Measurements from ENCODE around the gene AK2. TPM values are rescaled to one million over a fixed set of nuclear protein-coding genes. Genes with fewer than 3 reads are reported as not detected.
"Not testable (repeated sequence)": the region's sequence is repeated elsewhere in the genome, so short reads cannot be mapped to it uniquely, and the experiment has no call there.

AK2 gene
- total RNA-seq, 1 experiment from 2014 or later = 213 TPM

DNA sequence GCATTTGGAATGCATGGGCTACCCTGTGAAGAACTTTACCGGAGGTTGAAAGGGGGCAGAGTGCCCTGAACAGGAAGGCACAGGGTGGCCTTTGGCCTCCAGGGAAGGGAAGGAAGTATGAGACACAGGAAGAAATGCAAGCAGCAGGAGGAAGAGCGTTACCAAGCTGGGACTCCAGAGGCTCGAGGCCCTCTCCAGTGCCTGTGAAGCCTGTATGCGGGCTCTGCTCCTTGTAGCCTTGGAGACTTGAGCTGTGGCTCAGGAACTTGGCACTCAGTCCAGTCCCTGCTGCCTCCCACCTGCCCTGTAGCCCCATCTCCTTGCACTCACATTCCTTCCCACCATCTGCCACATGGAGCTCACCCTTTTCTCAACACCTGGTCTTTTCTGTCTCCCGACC lies 38.6 kb downstream of the AK2 start:
- Histone ChIP-seq H3K4me1 (ENCODE audit: insufficient read depth, low read length) (peaks cover 15% of the 10 kb centered on the region), H3K9ac (ENCODE audit: low read length) (no peak overlapping the region), H2AFZ (ENCODE audit: low read length) (no peak overlapping the region), H4K20me1 (ENCODE audit: low read length) (no peaks in the 10 kb centered on the region), H3K4me3 (ENCODE audit: low read length) (no peak overlapping the region), H3K79me2 (ENCODE audit: low read length) (no peaks in the 10 kb centered on the region), H3K27ac (ENCODE audit: low read length) (peak overlapping the region; percentile 4; the same call in 1 of the 2 replicates), H3K27me3 (ENCODE audit: low read length) (no peaks in the 10 kb centered on the region), H3K9me3 (ENCODE audit: low read length) (no peaks in the 10 kb centered on the region), H3K36me3 (ENCODE audit: low read depth, low read length) (no peaks in the 10 kb centered on the region), H3F3A (ENCODE audit: low read length, unreplicated experiment) (no peaks in the 10 kb centered on the region), H3K9me2 (replicated peaks; ENCODE audit: low read length) (no peaks in the 10 kb centered on the region), H3K4me2 (ENCODE audit: low read length) (no peak overlapping the region)
- ChIA-PET POLR2A (ENCODE audit: unreplicated experiment) (no interaction called here), CTCF (interaction anchor here (1.1 kb wide), 1 partner anchor 9 kb away, joined by 3 read pairs; no protein-coding TSS in a partner anchor)
- TF ChIP-seq, protein P1, sequence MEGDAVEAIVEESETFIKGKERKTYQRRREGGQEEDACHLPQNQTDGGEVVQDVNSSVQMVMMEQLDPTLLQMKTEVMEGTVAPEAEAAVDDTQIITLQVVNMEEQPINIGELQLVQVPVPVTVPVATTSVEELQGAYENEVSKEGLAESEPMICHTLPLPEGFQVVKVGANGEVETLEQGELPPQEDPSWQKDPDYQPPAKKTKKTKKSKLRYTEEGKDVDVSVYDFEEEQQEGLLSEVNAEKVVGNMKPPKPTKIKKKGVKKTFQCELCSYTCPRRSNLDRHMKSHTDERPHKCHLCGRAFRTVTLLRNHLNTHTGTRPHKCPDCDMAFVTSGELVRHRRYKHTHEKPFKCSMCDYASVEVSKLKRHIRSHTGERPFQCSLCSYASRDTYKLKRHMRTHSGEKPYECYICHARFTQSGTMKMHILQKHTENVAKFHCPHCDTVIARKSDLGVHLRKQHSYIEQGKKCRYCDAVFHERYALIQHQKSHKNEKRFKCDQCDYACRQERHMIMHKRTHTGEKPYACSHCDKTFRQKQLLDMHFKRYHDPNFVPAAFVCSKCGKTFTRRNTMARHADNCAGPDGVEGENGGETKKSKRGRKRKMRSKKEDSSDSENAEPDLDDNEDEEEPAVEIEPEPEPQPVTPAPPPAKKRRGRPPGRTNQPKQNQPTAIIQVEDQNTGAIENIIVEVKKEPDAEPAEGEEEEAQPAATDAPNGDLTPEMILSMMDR (conservative IDR thresholded peaks at IDR 0.05; ENCODE audit: low read depth, low read length) = no peak
- TF ChIP-seq EZH2phosphoT487 (IDR thresholded peaks at IDR 0.05; ENCODE audit: borderline replicate concordance, low read length) (no peak), EZH2 (IDR thresholded peaks at IDR 0.05; ENCODE audit: low read length, unreplicated experiment) (no peak)
- no TSS peak for BruUV-seq (replicated peaks)
- intact Hi-C loops (cut with micrococcal nuclease) = no loop called here
- ATAC-seq (peak; percentile 18; the same call in 1 of the 2 replicates), DNase-seq (no peak)

DNA sequence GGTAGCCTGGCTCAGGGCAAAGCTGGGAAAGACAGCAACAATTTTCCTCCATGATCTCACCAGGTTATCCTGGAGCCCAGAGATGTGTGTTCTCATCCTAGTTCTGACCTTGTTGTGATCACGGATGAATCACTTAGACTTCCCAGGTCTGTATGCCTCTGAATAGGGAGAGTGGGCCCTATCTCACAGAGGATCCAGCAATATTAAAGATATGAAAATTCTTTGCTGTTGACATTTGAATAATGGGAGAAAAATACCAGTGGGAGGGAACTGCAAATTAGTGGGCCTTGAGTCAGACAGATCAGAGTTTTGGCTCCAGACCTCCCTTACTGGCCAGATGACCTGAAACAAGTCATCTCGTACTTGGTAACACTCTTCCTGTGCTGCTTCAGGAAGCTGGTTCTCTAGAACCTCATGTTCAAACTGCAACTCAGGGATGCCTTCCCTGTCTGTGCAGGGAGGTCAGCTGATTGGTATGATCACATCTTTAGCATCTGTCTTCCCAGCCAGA lies 39.2 kb downstream of the AK2 start:
- peak; percentile 10; the same call in 1 of the 2 replicates for ATAC-seq
- Histone ChIP-seq H3K27me3 (ENCODE audit: low read length) (no peaks in the 10 kb centered on the region), H3K9ac (ENCODE audit: low read length) (no peak overlapping the region), H3F3A (ENCODE audit: low read length, unreplicated experiment) (no peaks in the 10 kb centered on the region), H3K4me2 (ENCODE audit: low read length) (no peak overlapping the region), H4K20me1 (ENCODE audit: low read length) (no peaks in the 10 kb centered on the region), H3K27ac (ENCODE audit: low read length) (peak overlapping the region; percentile 4; the same call in 1 of the 2 replicates), H3K79me2 (ENCODE audit: low read length) (no peaks in the 10 kb centered on the region), H3K4me3 (ENCODE audit: low read length) (no peak overlapping the region), H2AFZ (ENCODE audit: low read length) (no peak overlapping the region), H3K9me2 (replicated peaks; ENCODE audit: low read length) (no peaks in the 10 kb centered on the region), H3K36me3 (ENCODE audit: low read depth, low read length) (no peaks in the 10 kb centered on the region), H3K9me3 (ENCODE audit: low read length) (no peaks in the 10 kb centered on the region), H3K4me1 (ENCODE audit: insufficient read depth, low read length) (peaks cover 22% of the 10 kb centered on the region)
- DNase-seq = no peak
- no TSS peak for BruUV-seq (replicated peaks)
- TF ChIP-seq EZH2phosphoT487 (IDR thresholded peaks at IDR 0.05; ENCODE audit: borderline replicate concordance, low read length) = no peak
- no peak for TF ChIP-seq EZH2 (IDR thresholded peaks at IDR 0.05; ENCODE audit: low read length, unreplicated experiment)
- TF ChIP-seq, protein P1 (conservative IDR thresholded peaks at IDR 0.05; ENCODE audit: low read depth, low read length) = no peak
- intact Hi-C loops (cut with micrococcal nuclease) = no loop called here
- POLR2A ChIA-PET (ENCODE audit: unreplicated experiment) = no interaction called here
- CTCF ChIA-PET = interaction anchor here (1.1 kb wide), 1 partner anchor 10 kb away, joined by 3 read pairs; no protein-coding TSS in a partner anchor

DNA sequence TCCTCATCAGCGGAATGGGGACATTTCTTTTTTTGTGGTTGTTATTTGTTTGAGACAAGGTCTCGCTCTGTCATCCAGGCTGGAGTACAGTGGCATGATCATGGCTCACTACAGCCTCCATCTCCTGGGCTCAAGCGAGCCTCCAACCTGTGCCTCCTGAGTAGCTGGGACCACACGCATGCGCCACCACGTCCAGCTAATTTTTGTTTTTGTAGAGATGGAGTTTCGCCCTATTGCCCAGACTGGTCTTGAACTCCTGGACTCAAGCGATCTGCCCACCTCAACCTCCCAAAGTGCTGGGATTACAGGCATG lies 43.4 kb downstream of the AK2 start:
- peaks cover 46% of the 10 kb centered on the region for H3K4me1 ChIP-seq (ENCODE audit: insufficient read depth, low read length)
- H3K4me2 ChIP-seq (ENCODE audit: low read length); POLR2A ChIA-PET (ENCODE audit: unreplicated experiment); H3K36me3 ChIP-seq (ENCODE audit: low read depth, low read length); H3K27me3 ChIP-seq (ENCODE audit: low read length); CTCF ChIA-PET; H3K9me3 ChIP-seq (ENCODE audit: low read length); H3K9me2 ChIP-seq (replicated peaks; ENCODE audit: low read length); ATAC-seq; H3K9ac ChIP-seq (ENCODE audit: low read length); H3K4me3 ChIP-seq (ENCODE audit: low read length); H3F3A ChIP-seq (ENCODE audit: low read length, unreplicated experiment); H4K20me1 ChIP-seq (ENCODE audit: low read length); BruUV-seq (replicated peaks); DNase-seq; H3K79me2 ChIP-seq (ENCODE audit: low read length); H2AFZ ChIP-seq (ENCODE audit: low read length): not testable (repeated sequence)
- peak overlapping the region; percentile 61 for H3K27ac ChIP-seq (ENCODE audit: low read length)
- intact Hi-C loops (cut with micrococcal nuclease) = loop anchor here (2.0 to 5.0 kb wide), 3 partner anchors 14 to 61 kb away; no protein-coding TSS in a partner anchor

All from PC-3 (cell line).